COLO829 (cell line): Measurements from ENCODE around the gene ALPK1.

Experiments
- DNase-seq: peaks from one replicate; pipeline ENCODE4 v3.0.0; 2012; ENCODE audit warnings: low spot score

The ALPK1 gene

DNA sequence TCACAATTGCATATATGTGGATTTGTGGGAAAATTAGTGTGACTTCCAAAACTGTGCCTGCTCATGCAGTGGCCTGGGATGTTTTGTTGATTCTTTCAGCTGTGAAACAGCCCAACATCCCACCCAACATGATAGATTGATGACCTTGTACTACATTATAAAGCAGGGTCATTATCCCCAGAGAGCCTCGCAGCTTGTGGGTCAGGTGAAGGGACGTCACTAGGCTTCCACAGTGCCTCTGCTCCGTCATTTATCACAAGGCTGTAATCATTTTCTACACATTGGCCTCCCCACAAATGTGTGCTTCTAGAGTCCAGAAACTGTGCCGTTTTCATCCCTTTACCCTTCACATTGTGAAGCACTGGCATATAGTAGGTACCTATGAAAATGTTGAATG, 31.6 kb downstream of the ALPK1 start:
- no peak for DNase-seq

- DNase-seq = no peak
Observed at GRCh38 chr4:112329672-112330375, 32.7 kb downstream of the ALPK1 start.

DNA sequence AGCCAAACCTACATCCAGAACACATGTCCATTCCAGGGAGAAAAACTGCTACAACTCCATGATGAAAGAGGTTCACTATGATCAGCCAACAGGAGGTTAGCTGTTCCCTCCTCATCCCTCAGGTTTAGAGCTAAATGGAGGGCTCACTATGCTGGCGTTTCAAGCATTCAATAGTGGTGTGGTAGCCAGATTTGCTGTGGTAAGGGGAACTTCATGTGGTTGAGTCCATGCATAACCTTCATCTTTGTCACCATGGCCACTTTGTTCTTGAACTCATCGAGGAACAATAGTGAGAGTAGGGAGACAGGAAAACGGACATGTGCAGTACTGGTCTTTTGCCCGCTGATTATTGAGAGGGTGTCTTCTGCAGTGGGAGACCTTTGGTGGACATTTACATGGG, 33.8 kb downstream of the ALPK1 start:
- no peak for DNase-seq

GRCh38 chr4:112332398-112332797, 35.2 kb downstream of the ALPK1 start:
- DNase-seq = no peak

GRCh38 chr4:112340023-112340422, 42.9 kb downstream of the ALPK1 start:
- DNase-seq = no peak

DNA sequence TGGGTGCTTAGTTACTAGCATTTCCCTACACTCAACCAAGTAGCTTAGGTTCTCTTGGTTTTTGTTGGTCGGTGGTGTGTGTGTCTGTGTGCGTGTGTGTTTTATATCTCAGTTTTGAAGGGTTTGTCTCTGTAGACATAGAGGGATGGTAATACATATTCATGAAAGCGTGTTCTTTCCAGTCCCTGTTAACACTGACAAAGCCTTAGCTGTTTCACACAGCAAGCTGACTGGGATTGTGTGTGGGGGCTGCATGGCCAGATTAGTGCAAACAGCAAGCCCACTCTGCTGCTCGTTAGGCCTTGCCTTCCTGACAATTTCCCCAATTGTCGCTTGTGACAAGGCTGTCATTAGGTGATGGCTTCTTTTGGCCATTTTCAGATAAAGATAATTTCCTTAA, 43.9 kb downstream of the ALPK1 start:
- DNase-seq = no peak

GRCh38 chr4:112343330-112344080, 46.3 kb downstream of the ALPK1 start:
- no peak for DNase-seq

- peak; percentile 72 for DNase-seq
Observed at GRCh38 chr4:112348488-112349158, 51.5 kb downstream of the ALPK1 start.

DNA sequence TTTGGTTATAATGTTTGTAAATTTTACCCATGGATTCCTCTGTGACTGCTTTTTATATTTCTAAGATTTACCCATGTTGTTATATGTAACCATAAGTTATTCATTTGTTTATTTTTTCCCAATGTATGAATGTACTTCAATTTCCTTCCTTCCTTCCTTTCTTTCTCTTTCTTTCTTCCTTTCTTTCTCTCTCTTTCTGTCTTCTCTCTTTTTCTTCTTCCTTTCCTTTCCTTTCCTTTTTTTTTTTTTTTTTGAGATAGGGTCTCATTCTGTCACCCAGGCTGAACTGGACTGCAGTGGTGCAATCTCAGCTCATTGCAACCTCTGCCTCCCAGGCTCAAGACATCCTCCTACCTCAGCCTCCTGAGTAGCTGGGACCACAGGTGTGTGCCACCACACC, 55.6 kb downstream of the ALPK1 start:
- no peak for DNase-seq

- DNase-seq = no peak
Observed at GRCh38 chr4:112355662-112356061, 58.5 kb downstream of the ALPK1 start.

DNA sequence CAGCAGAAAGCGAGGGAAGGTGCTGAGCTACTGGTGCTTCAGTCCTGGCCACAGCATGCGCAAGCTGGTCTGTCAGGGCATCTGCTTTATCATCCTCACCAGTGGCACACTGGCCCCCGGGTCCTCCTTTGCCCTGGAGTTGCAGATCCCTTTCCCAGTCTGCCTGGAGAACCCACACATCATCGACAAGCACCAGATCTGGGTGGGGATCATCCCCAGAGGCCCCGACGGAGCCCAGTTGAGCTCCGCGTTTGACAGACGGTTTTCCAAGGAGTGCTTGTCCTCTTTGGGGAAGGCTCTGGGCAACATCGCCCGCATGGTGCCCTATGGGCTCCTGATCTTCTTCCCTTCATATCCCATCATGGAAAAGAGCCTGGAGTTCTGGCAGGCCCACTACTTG, 60.3 kb downstream of the ALPK1 start:
- DNase-seq = no peak

- DNase-seq = no peak
Observed at GRCh38 chr4:112357897-112358296, 60.7 kb downstream of the ALPK1 start.

DNA sequence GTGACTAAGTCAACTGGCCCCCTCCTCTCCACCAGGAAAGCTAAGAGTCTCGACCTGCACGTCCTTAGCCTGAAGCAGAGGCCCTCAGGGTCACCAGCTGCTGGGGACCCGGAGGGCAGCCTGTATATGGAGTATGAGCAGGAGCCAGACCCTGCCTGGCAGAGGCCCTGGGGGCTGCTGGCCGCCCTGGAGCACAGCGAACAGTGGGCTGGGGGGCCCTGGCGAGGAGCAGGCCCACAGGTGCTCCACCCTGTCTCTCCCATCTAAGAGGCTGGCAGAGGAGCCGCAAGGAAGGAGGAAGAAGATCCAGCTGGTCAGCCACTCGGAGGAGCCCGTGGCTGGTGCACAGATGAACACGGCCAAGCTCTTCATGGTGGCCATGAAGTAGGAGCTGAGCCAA, 61.2 kb downstream of the ALPK1 start:
- DNase-seq = no peak

- DNase-seq = no peak
Observed at GRCh38 chr4:112358952-112359749, 62.0 kb downstream of the ALPK1 start.

DNA sequence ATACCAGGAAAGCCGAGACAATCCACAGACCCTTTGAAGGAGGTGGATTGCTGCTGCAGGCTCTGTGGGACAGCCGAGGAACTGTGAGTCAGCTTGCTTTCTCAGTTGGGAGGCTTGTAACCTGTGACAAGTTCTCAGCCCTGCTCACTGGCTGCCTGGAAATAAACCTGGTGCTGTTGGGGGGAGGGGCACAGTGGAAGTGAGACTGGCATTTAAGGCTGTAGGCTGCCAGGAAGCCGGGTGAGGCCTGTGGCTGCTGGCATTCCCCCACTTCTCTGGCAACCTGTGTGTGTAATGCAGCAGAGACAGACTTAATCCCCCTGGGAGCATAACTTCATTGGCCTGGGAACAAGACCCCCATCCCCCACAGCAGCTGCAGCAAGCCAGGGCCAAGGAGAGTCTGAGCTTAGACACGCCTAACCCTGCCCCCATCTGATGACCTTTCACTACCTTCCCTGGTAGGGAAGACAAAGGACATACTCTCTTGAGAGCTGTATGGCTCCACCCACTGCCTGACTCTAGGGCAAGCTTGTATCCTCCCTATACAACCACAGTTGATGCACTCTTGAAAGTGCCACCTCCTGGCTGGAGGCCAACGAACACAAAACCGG, 64.1 kb downstream of the ALPK1 start:
- no peak for DNase-seq

GRCh38 chr4:112370466-112370865, 73.3 kb downstream of the ALPK1 start:
- peak; percentile 49 for DNase-seq

- no peak for DNase-seq
Observed at GRCh38 chr4:112371361-112371760, 74.2 kb downstream of the ALPK1 start.

- no peak for DNase-seq
Observed at GRCh38 chr4:112374850-112375249, 77.7 kb downstream of the ALPK1 start.

DNA sequence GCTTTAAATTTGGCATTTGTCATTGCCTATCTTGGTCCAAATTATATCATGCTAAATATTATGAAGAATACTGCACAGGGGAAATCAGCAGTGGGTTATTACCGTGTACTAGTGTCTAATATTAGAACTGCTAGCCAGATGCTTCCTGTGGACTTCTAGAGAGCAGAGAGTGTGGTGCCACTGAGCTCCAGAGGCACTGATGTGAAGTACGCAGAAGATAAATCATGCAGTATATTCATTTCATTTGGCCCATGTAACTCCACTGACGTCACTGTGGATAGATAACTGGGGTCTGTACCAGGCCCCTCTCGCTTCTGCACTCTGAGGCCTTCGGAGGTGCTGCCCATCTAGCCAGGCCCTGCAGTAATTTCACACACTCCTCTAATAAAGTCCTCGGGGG, 80.0 kb downstream of the ALPK1 start:
- DNase-seq = no peak

GRCh38 chr4:112377594-112378242, 80.5 kb downstream of the ALPK1 start:
- DNase-seq = no peak

- no peak for DNase-seq
Observed at GRCh38 chr4:112378243-112378620, 81.1 kb downstream of the ALPK1 start.
